ENCODE data around the gene PLD2.

The PLD2 gene

GRCh38 chr17:4769628-4770027, 37.3 kb upstream of the PLD2 start:
- DNase-seq (ENCODE audit: low read depth), result no peak
- no peak overlapping the region for H3K4me3 ChIP-seq (ENCODE audit: low read depth, low read length)
- in situ Hi-C loops (cut with HindIII; ENCODE audit: low sequenced_read_pairs), result no loop called here
- no peak for TF ChIP-seq CTCF (IDR thresholded peaks at IDR 0.05; ENCODE audit: low read depth, low read length, missing control alignments)

GRCh38 chr17:4771519-4772234, 35.3 kb upstream of the PLD2 start, which contains the start of gene TM4SF5:
TM4SF5 (plus strand) TSS chr17:4771886; CDS start chr17:4771923, 37 bp downstream.
- H3K4me3 ChIP-seq (ENCODE audit: low read depth, low read length), result no peak within 1 kb of the TSS
- TF ChIP-seq CTCF (IDR thresholded peaks at IDR 0.05; ENCODE audit: low read depth, low read length, missing control alignments), result no peak
- no peak for DNase-seq (ENCODE audit: low read depth)
- in situ Hi-C loops (cut with HindIII; ENCODE audit: low sequenced_read_pairs), result no loop called here

- DNase-seq (ENCODE audit: low read depth), result no peak
- in situ Hi-C loops (cut with HindIII; ENCODE audit: low sequenced_read_pairs), result no loop called here
- TF ChIP-seq CTCF (IDR thresholded peaks at IDR 0.05; ENCODE audit: low read depth, low read length, missing control alignments), result no peak
- H3K4me3 ChIP-seq (ENCODE audit: low read depth, low read length), result no peak overlapping the region
These were observed 34.7 kb upstream of the PLD2 start for GRCh38 chr17:4772235-4772613.

- TF ChIP-seq CTCF (IDR thresholded peaks at IDR 0.05; ENCODE audit: low read depth, low read length, missing control alignments), result no peak
- in situ Hi-C loops (cut with HindIII; ENCODE audit: low sequenced_read_pairs), result no loop called here
- H3K4me3 ChIP-seq (ENCODE audit: low read depth, low read length), result no peak overlapping the region
- no peak for DNase-seq (ENCODE audit: low read depth)
These were observed 28.8 kb upstream of the PLD2 start for GRCh38 chr17:4777969-4778760.

- DNase-seq (ENCODE audit: low read depth), result no peak
- no peak for TF ChIP-seq CTCF (IDR thresholded peaks at IDR 0.05; ENCODE audit: low read depth, low read length, missing control alignments)
- H3K4me3 ChIP-seq (ENCODE audit: low read depth, low read length), result no peak overlapping the region
- in situ Hi-C loops (cut with HindIII; ENCODE audit: low sequenced_read_pairs), result no loop called here
These were observed 26.5 kb upstream of the PLD2 start for GRCh38 chr17:4780325-4780955.

GRCh38 chr17:4782652-4783051, 24.3 kb upstream of the PLD2 start:
- in situ Hi-C loops (cut with HindIII; ENCODE audit: low sequenced_read_pairs), result no loop called here
- no peak for TF ChIP-seq CTCF (IDR thresholded peaks at IDR 0.05; ENCODE audit: low read depth, low read length, missing control alignments)
- DNase-seq (ENCODE audit: low read depth), result no peak
- H3K4me3 ChIP-seq (ENCODE audit: low read depth, low read length), result no peak overlapping the region

Data from astrocyte of the cerebellum (primary cell).